HCT116 (cell line): ENCODE results near the gene RIMBP2. TPM values are rescaled to one million over a fixed set of nuclear protein-coding genes. Genes with fewer than 3 reads are reported as not detected.

Experiments used
- ATAC-seq: fragments of 200-7000 bp; cut with Tn5 transposase; 2 replicates; pipeline ENCODE4 v1.9.1; 2020; ENCODE audit warnings: mild to moderate bottlenecking, moderate library complexity
- BruUV-seq: library from RNA; stranded (reverse); fragments of 400-500 nt; replicated peaks from 2 replicates; lab custom pipeline; 2021; lab: Mats Ljungman, UMichigan
- CTCF ChIA-PET: fragments of 300-600 bp; sonication (Branson Sonifier 250); formaldehyde crosslinking; loops from one replicate; lab custom pipeline; 2021; ENCODE audit warnings: antibody characterized with exemption; lab: Charles Lee
- POLR2A ChIA-PET: fragments of 300-600, 350-600 bp; sonication (Branson Sonifier 250); formaldehyde crosslinking; loops from one replicate; lab custom pipeline; 2021; ENCODE audit warnings: antibody characterized with exemption; lab: Charles Lee
- RAD21 ChIA-PET, 2 experiments: fragments of 300-600 bp; sonication (Branson Sonifier 250); formaldehyde crosslinking; loops; one replicate each; lab custom pipeline; 2023; ENCODE audit warnings: low total read pairs in 2 of 2; ENCODE audit not compliant: uncharacterized antibody in 2 of 2, unreplicated experiment in 2 of 2, low non-redundant PET in 1 of 2; lab: Charles Lee
- DNase-seq: peaks from one replicate; pipeline ENCODE4 v3.0.0-alpha.2; 2010; ENCODE audit warnings: low read depth, low spot score
- H2AFZ ChIP-seq: fragments of 200-600 bp; shearing (Covaris generic), sonication (generic); 2 replicates; pipeline ENCODE4 v1.6.1; 2017; ENCODE audit warnings: low read depth, mixed run types, mixed read lengths, antibody characterized with exemption, low read length; ENCODE audit not compliant: poor library complexity, severe bottlenecking
- H3K27ac ChIP-seq: 2 replicates; pipeline ENCODE4 v1.5.1; 2012; ENCODE audit warnings: low read depth, low read length
- H3K27me3 ChIP-seq: fragments of 200-600 bp; sonication (generic); 2 replicates; pipeline ENCODE4 v1.6.1; 2016; ENCODE audit warnings: mixed run types, low read length, mixed read lengths; ENCODE audit not compliant: insufficient read depth
- H3K36me3 ChIP-seq, 2 experiments: fragments of 200-500 bp in 1 of 2; fragments of 200-600 bp in 1 of 2; sonication (Bioruptor generic) in 1 of 2; sonication (generic) in 1 of 2; 2 replicates each; pipeline versions ENCODE4 v1.5.1 to v1.6.1; 2014 to 2016; ENCODE audit warnings: low read length in 2 of 2, inconsistent platforms in 1 of 2, mixed read lengths in 1 of 2, mixed run types in 1 of 2; ENCODE audit not compliant: insufficient read depth in 2 of 2, control insufficient read depth in 1 of 2
- H3K4me1 ChIP-seq, 2 experiments: fragments of 200-600 bp in 1 of 2; sonication (generic) in 1 of 2; 2 replicates each; pipeline versions ENCODE4 v1.5.1 to v1.6.1; 2012 to 2017; ENCODE audit warnings: low read length in 2 of 2, inconsistent platforms in 1 of 2, mild to moderate bottlenecking in 1 of 2, mixed read lengths in 1 of 2, mixed run types in 1 of 2, moderate library complexity in 1 of 2; ENCODE audit not compliant: insufficient read depth in 2 of 2, control insufficient read depth in 1 of 2
- H3K4me2 ChIP-seq: fragments of 200-600 bp; sonication (generic); 2 replicates; pipeline ENCODE4 v1.6.1; 2017; ENCODE audit warnings: mixed run types, low read length, mixed read lengths
- H3K4me3 ChIP-seq, 2 experiments: fragments of 200-600 bp in 1 of 2; sonication (generic) in 1 of 2; replicated peaks in 1 of 2; 2 replicates each; pipeline ENCODE4 v1.5.1; 2011 to 2016; ENCODE audit warnings: low read length in 2 of 2, control low read depth in 1 of 2, low read depth in 1 of 2, mild to moderate bottlenecking in 1 of 2, mixed read lengths in 1 of 2, mixed run types in 1 of 2
- H3K79me2 ChIP-seq: fragments of 200-600 bp; sonication (generic); 2 replicates; pipeline ENCODE4 v1.6.1; 2017; ENCODE audit warnings: mild to moderate bottlenecking, mixed run types, low read length, moderate library complexity, mixed read lengths; ENCODE audit not compliant: insufficient read depth
- H3K9ac ChIP-seq: fragments of 200-600 bp; sonication (generic); 2 replicates; pipeline ENCODE4 v1.6.1; 2016; ENCODE audit warnings: low read length, mixed read lengths
- H3K9me2 ChIP-seq: fragments of 200-600 bp; sonication (generic), shearing (Covaris generic); 2 replicates; pipeline ENCODE4 v1.6.1; 2017; ENCODE audit warnings: mixed run types, mild to moderate bottlenecking, moderate library complexity; ENCODE audit not compliant: insufficient read depth
- H3K9me3 ChIP-seq, 2 experiments: fragments of 200-500 bp in 1 of 2; fragments of 200-600 bp in 1 of 2; sonication (Bioruptor generic) in 1 of 2; sonication (generic) in 1 of 2; 2 replicates each; pipeline ENCODE4 v1.6.1; 2014 to 2017; ENCODE audit warnings: low read length in 2 of 2, mixed read lengths in 2 of 2, inconsistent platforms in 1 of 2, low read depth in 1 of 2, mild to moderate bottlenecking in 1 of 2, mixed run types in 1 of 2, moderate library complexity in 1 of 2; ENCODE audit not compliant: control insufficient read depth in 1 of 2, insufficient read depth in 1 of 2
- H4K20me1 ChIP-seq: fragments of 200-600 bp; sonication (generic), shearing (Covaris generic); 2 replicates; pipeline ENCODE4 v1.6.1; 2017; ENCODE audit warnings: mixed run types, mild to moderate bottlenecking, moderate library complexity; ENCODE audit not compliant: insufficient read depth
- CEBPB ChIP-seq: IDR thresholded peaks from 2 replicates; pipeline ENCODE4 v1.6.1; 2012; ENCODE audit warnings: low read depth
- EGR1 ChIP-seq: IDR thresholded peaks from 2 replicates; pipeline ENCODE4 v1.6.1; 2012; ENCODE audit warnings: low read depth
- ELF1 ChIP-seq: IDR thresholded peaks from 2 replicates; pipeline ENCODE4 v1.6.1; 2012; ENCODE audit warnings: low read depth, borderline replicate concordance
- EZH2 ChIP-seq: fragments of 200-600 bp; sonication (generic); IDR thresholded peaks from 2 replicates; pipeline ENCODE4 v1.6.1; 2017; ENCODE audit warnings: antibody characterized with exemption, mixed run types
- EZH2phosphoT487 ChIP-seq: fragments of 200-600 bp; IDR thresholded peaks from 2 replicates; pipeline ENCODE4 v1.6.1; 2018; ENCODE audit warnings: antibody characterized with exemption, borderline replicate concordance
- JUND ChIP-seq: IDR thresholded peaks from 2 replicates; pipeline ENCODE4 v1.6.1; 2012
- MAX ChIP-seq: IDR thresholded peaks from 2 replicates; pipeline ENCODE4 v1.6.1; 2012
- POLR2A ChIP-seq: IDR thresholded peaks from 2 replicates; pipeline ENCODE4 v1.7.0; 2011; ENCODE audit warnings: borderline replicate concordance; ENCODE audit not compliant: insufficient read depth, insufficient read length; ENCODE audit errors: extremely low read depth
- POLR2AphosphoS5 ChIP-seq: IDR thresholded peaks from 2 replicates; pipeline ENCODE4 v1.6.1; 2011; ENCODE audit warnings: mild to moderate bottlenecking, low read depth, low read length, moderate library complexity
- RAD21 ChIP-seq: IDR thresholded peaks from 2 replicates; pipeline ENCODE4 v1.6.1; 2012; ENCODE audit warnings: low read depth, mild to moderate bottlenecking
- SIN3A ChIP-seq: IDR thresholded peaks from 2 replicates; pipeline ENCODE4 v1.6.1; 2012; ENCODE audit warnings: low read depth
- SRF ChIP-seq: IDR thresholded peaks from 2 replicates; pipeline ENCODE4 v1.6.1; 2012; ENCODE audit warnings: low read depth
- TCF7L2 ChIP-seq: IDR thresholded peaks from 2 replicates; pipeline ENCODE4 v1.7.0; 2011; ENCODE audit warnings: borderline replicate concordance, inconsistent platforms; ENCODE audit not compliant: insufficient read depth, insufficient read length; ENCODE audit errors: extremely low read depth
- YY1 ChIP-seq: IDR thresholded peaks from 2 replicates; pipeline ENCODE4 v1.6.1; 2011; ENCODE audit warnings: low read length, low read depth, moderate library complexity, mild to moderate bottlenecking; ENCODE audit not compliant: insufficient replicate concordance; ENCODE audit errors: extremely low read depth
- ZNF274 ChIP-seq: fragments of 200-500 bp; sonication (Bioruptor generic); IDR thresholded peaks from 2 replicates; pipeline ENCODE4 v1.6.1; 2014; ENCODE audit warnings: mild to moderate bottlenecking, low read depth, low read length, inconsistent platforms
- intact Hi-C: fragments of 100-400 bp; cut with micrococcal nuclease; formaldehyde crosslinking; loops from 2 replicates; pipeline ENCODE4 v1.10.0; 2022
- total RNA-seq: library from RNA; stranded (reverse); gene quantifications from one replicate; pipeline ENCODE4 v1.2.1, GENCODE V29; 2021; ENCODE audit not compliant: unreplicated experiment
- TF ChIP-seq, protein P1 (sequence below): IDR thresholded peaks from 2 replicates; pipeline ENCODE4 v1.6.1; 2012; ENCODE audit warnings: low read depth
- TF ChIP-seq, protein P2 (sequence below): IDR thresholded peaks from 2 replicates; pipeline ENCODE4 v1.6.1; 2012
- TF ChIP-seq, protein P3 (sequence below), 3 experiments: fragments of 200-600 bp in 1 of 3; sonication (generic) in 1 of 3; IDR thresholded peaks in 2 of 3; conservative IDR thresholded peaks in 1 of 3; 2 replicates each; pipeline ENCODE4 v1.5.1; 2012 to 2017; ENCODE audit warnings: low read depth in 2 of 3, low read length in 2 of 3, antibody characterized with exemption in 1 of 3, borderline replicate concordance in 1 of 3, control low read depth in 1 of 3, mild to moderate bottlenecking in 1 of 3, mixed read lengths in 1 of 3, mixed run types in 1 of 3, moderate library complexity in 1 of 3; ENCODE audit not compliant: insufficient read depth in 1 of 3

The RIMBP2 gene
- total RNA-seq, 1 experiment from 2014 or later: not detected

DNA sequence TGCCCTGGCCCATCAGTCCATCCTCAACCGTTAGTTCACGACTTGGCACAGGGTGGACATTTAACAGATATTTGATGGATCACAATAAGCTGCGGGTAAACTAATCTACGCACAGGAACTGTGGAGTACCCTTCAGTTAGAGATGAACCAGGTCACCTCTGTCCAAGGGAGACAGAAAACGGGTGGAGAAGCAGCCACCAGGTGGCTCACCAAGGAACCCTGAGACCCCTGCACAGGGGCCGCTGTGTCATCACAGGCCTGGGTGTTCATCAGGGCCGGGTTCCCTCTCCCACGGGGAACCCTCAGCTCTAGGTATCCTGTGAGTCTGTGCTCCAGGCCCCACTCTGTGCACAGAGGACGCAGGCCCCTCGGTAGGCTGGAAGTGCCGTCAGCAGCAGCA, 256.2 kb downstream of the RIMBP2 start:
- H3K4me2 ChIP-seq: no peak overlapping the region
- ATAC-seq (no peak), DNase-seq (no peak)
- ChIA-PET RAD21 (no interaction called here), POLR2A (no interaction called here), CTCF (no interaction called here)
- H3K4me1 ChIP-seq: no peaks in the 10 kb centered on the region
- no peaks in the 10 kb centered on the region for H3K9me2 ChIP-seq
- no TSS peak for BruUV-seq
- no peaks in the 10 kb centered on the region for H4K20me1 ChIP-seq
- TF ChIP-seq JUND: no peak
- no peak for TF ChIP-seq SIN3A
- TF ChIP-seq POLR2A: no peak
- TF ChIP-seq, protein P1, sequence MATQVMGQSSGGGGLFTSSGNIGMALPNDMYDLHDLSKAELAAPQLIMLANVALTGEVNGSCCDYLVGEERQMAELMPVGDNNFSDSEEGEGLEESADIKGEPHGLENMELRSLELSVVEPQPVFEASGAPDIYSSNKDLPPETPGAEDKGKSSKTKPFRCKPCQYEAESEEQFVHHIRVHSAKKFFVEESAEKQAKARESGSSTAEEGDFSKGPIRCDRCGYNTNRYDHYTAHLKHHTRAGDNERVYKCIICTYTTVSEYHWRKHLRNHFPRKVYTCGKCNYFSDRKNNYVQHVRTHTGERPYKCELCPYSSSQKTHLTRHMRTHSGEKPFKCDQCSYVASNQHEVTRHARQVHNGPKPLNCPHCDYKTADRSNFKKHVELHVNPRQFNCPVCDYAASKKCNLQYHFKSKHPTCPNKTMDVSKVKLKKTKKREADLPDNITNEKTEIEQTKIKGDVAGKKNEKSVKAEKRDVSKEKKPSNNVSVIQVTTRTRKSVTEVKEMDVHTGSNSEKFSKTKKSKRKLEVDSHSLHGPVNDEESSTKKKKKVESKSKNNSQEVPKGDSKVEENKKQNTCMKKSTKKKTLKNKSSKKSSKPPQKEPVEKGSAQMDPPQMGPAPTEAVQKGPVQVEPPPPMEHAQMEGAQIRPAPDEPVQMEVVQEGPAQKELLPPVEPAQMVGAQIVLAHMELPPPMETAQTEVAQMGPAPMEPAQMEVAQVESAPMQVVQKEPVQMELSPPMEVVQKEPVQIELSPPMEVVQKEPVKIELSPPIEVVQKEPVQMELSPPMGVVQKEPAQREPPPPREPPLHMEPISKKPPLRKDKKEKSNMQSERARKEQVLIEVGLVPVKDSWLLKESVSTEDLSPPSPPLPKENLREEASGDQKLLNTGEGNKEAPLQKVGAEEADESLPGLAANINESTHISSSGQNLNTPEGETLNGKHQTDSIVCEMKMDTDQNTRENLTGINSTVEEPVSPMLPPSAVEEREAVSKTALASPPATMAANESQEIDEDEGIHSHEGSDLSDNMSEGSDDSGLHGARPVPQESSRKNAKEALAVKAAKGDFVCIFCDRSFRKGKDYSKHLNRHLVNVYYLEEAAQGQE: no peak
- TF ChIP-seq EGR1: no peak
- TF ChIP-seq YY1: no peak
- TF ChIP-seq TCF7L2: no peak
- TF ChIP-seq CEBPB: no peak
- no peak for TF ChIP-seq ZNF274
- TF ChIP-seq POLR2AphosphoS5: no peak
- no peak for TF ChIP-seq RAD21
- TF ChIP-seq, protein P2, sequence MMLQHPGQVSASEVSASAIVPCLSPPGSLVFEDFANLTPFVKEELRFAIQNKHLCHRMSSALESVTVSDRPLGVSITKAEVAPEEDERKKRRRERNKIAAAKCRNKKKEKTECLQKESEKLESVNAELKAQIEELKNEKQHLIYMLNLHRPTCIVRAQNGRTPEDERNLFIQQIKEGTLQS: no peak
- TF ChIP-seq MAX: no peak
- no peak for TF ChIP-seq EZH2
- TF ChIP-seq ELF1: no peak
- TF ChIP-seq, protein P3, sequence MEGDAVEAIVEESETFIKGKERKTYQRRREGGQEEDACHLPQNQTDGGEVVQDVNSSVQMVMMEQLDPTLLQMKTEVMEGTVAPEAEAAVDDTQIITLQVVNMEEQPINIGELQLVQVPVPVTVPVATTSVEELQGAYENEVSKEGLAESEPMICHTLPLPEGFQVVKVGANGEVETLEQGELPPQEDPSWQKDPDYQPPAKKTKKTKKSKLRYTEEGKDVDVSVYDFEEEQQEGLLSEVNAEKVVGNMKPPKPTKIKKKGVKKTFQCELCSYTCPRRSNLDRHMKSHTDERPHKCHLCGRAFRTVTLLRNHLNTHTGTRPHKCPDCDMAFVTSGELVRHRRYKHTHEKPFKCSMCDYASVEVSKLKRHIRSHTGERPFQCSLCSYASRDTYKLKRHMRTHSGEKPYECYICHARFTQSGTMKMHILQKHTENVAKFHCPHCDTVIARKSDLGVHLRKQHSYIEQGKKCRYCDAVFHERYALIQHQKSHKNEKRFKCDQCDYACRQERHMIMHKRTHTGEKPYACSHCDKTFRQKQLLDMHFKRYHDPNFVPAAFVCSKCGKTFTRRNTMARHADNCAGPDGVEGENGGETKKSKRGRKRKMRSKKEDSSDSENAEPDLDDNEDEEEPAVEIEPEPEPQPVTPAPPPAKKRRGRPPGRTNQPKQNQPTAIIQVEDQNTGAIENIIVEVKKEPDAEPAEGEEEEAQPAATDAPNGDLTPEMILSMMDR (IDR thresholded peaks at IDR 0.05 in 2 of 3, conservative IDR thresholded peaks at IDR 0.05 in 1 of 3; ENCODE audit: borderline replicate concordance in 1 of 3, insufficient read depth in 1 of 3, low read depth in 2 of 3, low read length in 2 of 3): no peak
- no peak for TF ChIP-seq SRF
- TF ChIP-seq EZH2phosphoT487: no peak
- no peaks in the 10 kb centered on the region for H3K9me3 ChIP-seq
- no peak overlapping the region for H3K27ac ChIP-seq
- no peaks in the 10 kb centered on the region for H3K79me2 ChIP-seq
- intact Hi-C loops: no loop called here
- H3K4me3 ChIP-seq: no peak overlapping the region
- no peaks in the 10 kb centered on the region for H3K36me3 ChIP-seq
- H2AFZ ChIP-seq: no peak overlapping the region
- no peak overlapping the region for H3K9ac ChIP-seq
- no peaks in the 10 kb centered on the region for H3K27me3 ChIP-seq
